Stimulated activated memory B cell treated with anti-CD40 and anti-IgM and Interleukin-4, amounts not matched to agents 10 μg/mL and 1 μg/mL and 100 μg/mL, for 72 hours (primary cell): Measurements from ENCODE around the gene FFAR2.
A peak's percentile ranks its signal among the peaks of the same experiment; 100 is the strongest.

ENCODE experiments used
- ATAC-seq: fragments of 150-1000 bp; cut with Tn5 transposase; 2 replicates; pipeline ENCODE4 v1.10.0; 2021
- H3K27ac Mint-ChIP-seq: one replicate; pipeline ENCODE4 v1.8.0; 2022; ENCODE audit warnings: mild to moderate bottlenecking, mixed read lengths
- H3K27me3 Mint-ChIP-seq: one replicate; pipeline ENCODE4 v1.8.0; 2022; ENCODE audit warnings: mixed read lengths
- H3K36me3 Mint-ChIP-seq: one replicate; pipeline ENCODE4 v1.8.0; 2022; ENCODE audit warnings: mixed read lengths
- H3K4me1 Mint-ChIP-seq: one replicate; pipeline ENCODE4 v1.8.0; 2022; ENCODE audit warnings: mixed read lengths
- H3K4me3 Mint-ChIP-seq: one replicate; pipeline ENCODE4 v1.8.0; 2022; ENCODE audit warnings: mild to moderate bottlenecking, moderate library complexity, mixed read lengths
- H3K9me3 Mint-ChIP-seq: one replicate; pipeline ENCODE4 v1.8.0; 2022; ENCODE audit warnings: mixed read lengths

FFAR2 gene

GRCh38 chr19:35478794-35479677 lies 31.0 kb downstream of the FFAR2 start:
- Mint-ChIP-seq H3K9me3 (no peaks in the 10 kb centered on the region), H3K36me3 (no peaks in the 10 kb centered on the region), H3K4me3 (no peak overlapping the region), H3K27me3 (peaks cover 22% of the 10 kb centered on the region), H3K27ac (no peak overlapping the region), H3K4me1 (peaks cover 1% of the 10 kb centered on the region)
- ATAC-seq, result no peak

GRCh38 chr19:35483089-35483488 lies 35.0 kb downstream of the FFAR2 start:
- peaks cover 14% of the 10 kb centered on the region for H3K4me1 Mint-ChIP-seq
- no peak overlapping the region for H3K27ac Mint-ChIP-seq
- no peaks in the 10 kb centered on the region for H3K27me3 Mint-ChIP-seq
- H3K4me3 Mint-ChIP-seq, result no peak overlapping the region
- H3K36me3 Mint-ChIP-seq, result no peaks in the 10 kb centered on the region
- ATAC-seq, result no peak
- no peaks in the 10 kb centered on the region for H3K9me3 Mint-ChIP-seq

- Mint-ChIP-seq H3K9me3 (no peaks in the 10 kb centered on the region), H3K36me3 (no peaks in the 10 kb centered on the region), H3K4me1 (peaks cover 14% of the 10 kb centered on the region), H3K4me3 (peak overlapping the region; percentile 28), H3K27me3 (no peaks in the 10 kb centered on the region), H3K27ac (peak overlapping the region; percentile 68)
- ATAC-seq, result peak; percentile 97
Measured at GRCh38 chr19:35484252-35485036, 36.4 kb downstream of the FFAR2 start.

- Mint-ChIP-seq H3K27ac (no peak overlapping the region), H3K4me3 (no peak overlapping the region), H3K9me3 (no peaks in the 10 kb centered on the region), H3K36me3 (no peaks in the 10 kb centered on the region), H3K4me1 (peaks cover 14% of the 10 kb centered on the region), H3K27me3 (peaks cover 17% of the 10 kb centered on the region)
- ATAC-seq, result no peak
Measured at GRCh38 chr19:35486268-35486708, 38.2 kb downstream of the FFAR2 start.

- peaks cover 21% of the 10 kb centered on the region for H3K27me3 Mint-ChIP-seq
- no peak overlapping the region for H3K4me3 Mint-ChIP-seq
- peaks cover 14% of the 10 kb centered on the region for H3K4me1 Mint-ChIP-seq
- H3K9me3 Mint-ChIP-seq, result no peaks in the 10 kb centered on the region
- H3K36me3 Mint-ChIP-seq, result no peaks in the 10 kb centered on the region
- ATAC-seq, result no peak
- no peak overlapping the region for H3K27ac Mint-ChIP-seq
Measured at GRCh38 chr19:35487656-35488182, 39.7 kb downstream of the FFAR2 start.

GRCh38 chr19:35488677-35489076 lies 40.6 kb downstream of the FFAR2 start:
- peaks cover 21% of the 10 kb centered on the region for H3K27me3 Mint-ChIP-seq
- no peak overlapping the region for H3K4me3 Mint-ChIP-seq
- no peak for ATAC-seq
- H3K4me1 Mint-ChIP-seq, result peaks cover 14% of the 10 kb centered on the region
- no peaks in the 10 kb centered on the region for H3K9me3 Mint-ChIP-seq
- H3K36me3 Mint-ChIP-seq, result no peaks in the 10 kb centered on the region
- no peak overlapping the region for H3K27ac Mint-ChIP-seq

GRCh38 chr19:35490364-35490763 lies 42.3 kb downstream of the FFAR2 start, which contains the start of gene KRTDAP:
TSS of gene KRTDAP (minus strand) at chr19:35490464. CDS start at chr19:35490442, 22 bp downstream.
- no peak within 1 kb of the TSS for H3K27ac Mint-ChIP-seq
- ATAC-seq, result no peak
- H3K27me3 Mint-ChIP-seq, result peaks cover 21% of the 10 kb centered on the region
- no peaks in the 10 kb centered on the region for H3K9me3 Mint-ChIP-seq
- H3K36me3 Mint-ChIP-seq, result no peaks in the 10 kb centered on the region
- H3K4me1 Mint-ChIP-seq, result peaks cover 6% of the 10 kb centered on the region
- H3K4me3 Mint-ChIP-seq, result no peak within 1 kb of the TSS

GRCh38 chr19:35491836-35492360 lies 43.8 kb downstream of the FFAR2 start:
- ATAC-seq, result no peak
- H3K27me3 Mint-ChIP-seq, result peaks cover 21% of the 10 kb centered on the region
- H3K27ac Mint-ChIP-seq, result no peak overlapping the region
- no peaks in the 10 kb centered on the region for H3K9me3 Mint-ChIP-seq
- H3K36me3 Mint-ChIP-seq, result no peaks in the 10 kb centered on the region
- no peak overlapping the region for H3K4me3 Mint-ChIP-seq
- peaks cover 10% of the 10 kb centered on the region for H3K4me1 Mint-ChIP-seq

- Mint-ChIP-seq H3K27ac (no peak overlapping the region), H3K4me1 (peaks cover 10% of the 10 kb centered on the region), H3K4me3 (no peak overlapping the region), H3K27me3 (peaks cover 21% of the 10 kb centered on the region), H3K9me3 (no peaks in the 10 kb centered on the region), H3K36me3 (no peaks in the 10 kb centered on the region)
- no peak for ATAC-seq
Measured at GRCh38 chr19:35493971-35494370, 45.9 kb downstream of the FFAR2 start.

- H3K4me1 Mint-ChIP-seq, result peaks cover 10% of the 10 kb centered on the region
Measured at GRCh38 chr19:35495107-35496064, 47.3 kb downstream of the FFAR2 start.

GRCh38 chr19:35497406-35497805 lies 49.3 kb downstream of the FFAR2 start:
- Mint-ChIP-seq H3K4me1 (peaks cover 10% of the 10 kb centered on the region), H3K36me3 (no peaks in the 10 kb centered on the region), H3K4me3 (no peak overlapping the region), H3K27ac (no peak overlapping the region), H3K9me3 (no peaks in the 10 kb centered on the region), H3K27me3 (peaks cover 25% of the 10 kb centered on the region)
- ATAC-seq, result no peak

More at GRCh38 chr19:35495107-35496064, 47.3 kb downstream of the FFAR2 start:
- H3K36me3 Mint-ChIP-seq, result no peaks in the 10 kb centered on the region
- no peaks in the 10 kb centered on the region for H3K9me3 Mint-ChIP-seq
- peaks cover 18% of the 10 kb centered on the region for H3K27me3 Mint-ChIP-seq
- peak; percentile 74 for ATAC-seq
- no peak overlapping the region for H3K4me3 Mint-ChIP-seq
- H3K27ac Mint-ChIP-seq, result no peak overlapping the region

GRCh38 chr19:35498220-35498619 lies 50.2 kb downstream of the FFAR2 start:
- H3K27me3 Mint-ChIP-seq, result peaks cover 33% of the 10 kb centered on the region
- ATAC-seq, result no peak
- H3K9me3 Mint-ChIP-seq, result no peaks in the 10 kb centered on the region
- no peak overlapping the region for H3K27ac Mint-ChIP-seq
- no peak overlapping the region for H3K4me3 Mint-ChIP-seq
- H3K4me1 Mint-ChIP-seq, result peaks cover 10% of the 10 kb centered on the region
- no peaks in the 10 kb centered on the region for H3K36me3 Mint-ChIP-seq

GRCh38 chr19:35498984-35499527 lies 51.0 kb downstream of the FFAR2 start:
- H3K9me3 Mint-ChIP-seq, result no peaks in the 10 kb centered on the region
- H3K4me1 Mint-ChIP-seq, result peaks cover 10% of the 10 kb centered on the region
- no peak for ATAC-seq
- H3K4me3 Mint-ChIP-seq, result no peak overlapping the region
- H3K36me3 Mint-ChIP-seq, result no peaks in the 10 kb centered on the region
- H3K27ac Mint-ChIP-seq, result no peak overlapping the region
- H3K27me3 Mint-ChIP-seq, result peaks cover 38% of the 10 kb centered on the region

- H3K36me3 Mint-ChIP-seq, result no peaks in the 10 kb centered on the region
- H3K4me3 Mint-ChIP-seq, result no peak overlapping the region
- H3K27me3 Mint-ChIP-seq, result peaks cover 43% of the 10 kb centered on the region
- ATAC-seq, result no peak
- no peaks in the 10 kb centered on the region for H3K9me3 Mint-ChIP-seq
- peaks cover 1% of the 10 kb centered on the region for H3K4me1 Mint-ChIP-seq
- H3K27ac Mint-ChIP-seq, result no peak overlapping the region
Measured at GRCh38 chr19:35500611-35501010, 52.6 kb downstream of the FFAR2 start.
